T-helper 17 cell (primary cell): ENCODE data around the gene VPS35. TPM values are rescaled to one million over a fixed set of nuclear protein-coding genes. Genes with fewer than 3 reads are reported as not detected.

Experiments used
- ATAC-seq: fragments of 150-1000 bp; cut with Tn5 transposase; 2 replicates; pipeline ENCODE4 v1.10.0; 2021; ENCODE audit warnings: mild to moderate bottlenecking, moderate library complexity
- DNase-seq, 3 donors: peaks; one replicate each; pipeline versions ENCODE4 v3.0.0 to v3.0.0-alpha.2; 2020 to 2021
- H3K9me3 ChIP-seq: one replicate; pipeline ENCODE4 v1.7.0; 2013; ENCODE audit warnings: low read length, mild to moderate bottlenecking; ENCODE audit not compliant: control insufficient read depth, poor library complexity, severe bottlenecking
- H3K27ac Mint-ChIP-seq: one replicate; pipeline ENCODE4 v1.8.0; 2022; ENCODE audit warnings: mild to moderate bottlenecking, moderate library complexity, mixed read lengths
- H3K27me3 Mint-ChIP-seq: one replicate; pipeline ENCODE4 v1.8.0; 2022; ENCODE audit warnings: mixed read lengths
- H3K36me3 Mint-ChIP-seq: one replicate; pipeline ENCODE4 v1.8.0; 2022; ENCODE audit warnings: low read depth, mixed read lengths
- H3K4me1 Mint-ChIP-seq: one replicate; pipeline ENCODE4 v1.8.0; 2022; ENCODE audit warnings: mild to moderate bottlenecking, mixed read lengths
- H3K4me3 Mint-ChIP-seq: one replicate; pipeline ENCODE4 v1.8.0; 2022; ENCODE audit warnings: mild to moderate bottlenecking, moderate library complexity, mixed read lengths
- total RNA-seq, 4 donors: library from RNA in 2 of 4; stranded (reverse) in 2 of 4; gene quantifications; one replicate each; pipeline ENCODE4 v1.2.3 and lab custom pipeline; 2022 to 2026

Gene VPS35
- total RNA-seq (10 to 100 TPM; 37.6 to 43.7 TPM), total RNA-seq (lab: John Stamatoyannopoulos, UW) (78.0 to 194 reads per million in 2 donors)

DNA sequence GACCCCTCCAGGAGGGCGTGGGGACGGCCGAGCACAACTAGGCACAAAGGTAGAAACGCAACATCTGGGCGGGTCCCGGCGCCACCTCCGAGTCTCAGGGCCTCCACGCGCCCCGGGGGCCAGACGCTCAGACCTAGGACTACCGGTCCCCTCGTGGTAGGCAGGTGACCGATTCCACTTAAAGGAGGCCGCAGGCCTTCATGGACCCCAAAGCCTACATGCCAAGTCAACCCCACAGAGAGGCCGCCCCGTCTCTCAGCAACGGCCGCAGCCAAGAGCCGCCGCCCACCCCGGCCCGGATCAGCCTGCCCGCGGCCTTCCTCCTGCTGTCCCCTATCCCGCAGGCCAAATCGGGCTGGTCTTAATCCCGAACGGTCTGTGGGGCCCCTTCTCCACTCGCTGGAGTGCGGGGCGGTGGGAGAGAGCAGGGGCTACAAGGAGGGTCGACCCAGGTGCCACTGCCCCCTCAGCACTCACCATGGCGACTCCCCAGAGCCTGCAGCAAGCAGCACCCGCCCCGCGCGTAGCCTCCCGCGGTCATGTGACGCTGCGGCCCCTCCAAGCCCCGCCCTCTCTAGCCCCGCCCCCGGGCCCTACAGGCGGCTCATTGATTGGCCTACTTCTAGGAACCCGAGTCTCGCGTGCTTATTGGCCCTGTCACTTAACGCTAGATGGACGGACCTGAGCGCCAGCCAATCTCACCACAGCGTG is at the start of gene VPS35:
TSS of gene VPS35 (minus strand) at position 525 of the 711 bp plus-strand sequence. CDS start at position 480, 45 bp downstream.
- H3K36me3 Mint-ChIP-seq: no peaks in the 10 kb centered on the region
- no peaks in the 10 kb centered on the region for H3K9me3 ChIP-seq
- peak; percentile 91 for ATAC-seq
- H3K4me3 Mint-ChIP-seq: no peak within 1 kb of the TSS
- DNase-seq: peak; percentile 99 to 100 (median 99)
- H3K27me3 Mint-ChIP-seq: no peaks in the 10 kb centered on the region
- H3K4me1 Mint-ChIP-seq: peaks cover 24% of the 10 kb centered on the region
- no peak within 1 kb of the TSS for H3K27ac Mint-ChIP-seq

DNA sequence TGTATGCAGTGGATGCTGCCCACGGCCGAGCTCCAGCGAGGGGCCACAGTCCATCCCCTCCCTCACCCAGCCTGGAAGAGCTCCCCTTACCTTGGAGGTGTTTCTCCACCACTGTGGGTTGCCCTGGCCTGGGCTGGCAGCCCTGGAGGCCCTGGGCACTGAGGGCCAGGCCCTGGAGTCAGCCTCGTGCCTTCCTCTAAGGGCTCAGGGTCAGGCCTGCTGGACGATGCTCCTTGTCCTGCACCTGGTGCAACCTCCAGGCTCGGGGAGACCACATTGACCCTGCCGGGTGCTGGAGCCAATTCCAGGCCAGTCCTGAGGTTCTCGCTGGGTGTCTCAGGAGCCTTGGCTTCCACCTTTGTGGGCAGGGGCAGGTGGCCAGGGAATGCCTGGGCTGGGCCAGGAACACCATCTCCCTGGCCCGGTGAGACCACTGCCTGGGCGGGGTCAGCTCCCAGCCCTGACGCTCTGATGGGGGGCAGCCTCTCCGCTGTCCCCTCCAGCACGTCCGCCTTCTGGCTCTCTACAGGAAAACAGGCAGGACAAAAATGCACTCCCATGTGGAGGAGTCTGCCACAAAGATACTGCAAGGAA is 48.7 kb upstream of the VPS35 start:
- DNase-seq (no peak), ATAC-seq (no peak)
- Mint-ChIP-seq H3K27ac (no peak overlapping the region), H3K4me1 (no peaks in the 10 kb centered on the region), H3K36me3 (no peaks in the 10 kb centered on the region), H3K4me3 (no peak overlapping the region), H3K27me3 (no peaks in the 10 kb centered on the region)
- H3K9me3 ChIP-seq: no peaks in the 10 kb centered on the region

DNA sequence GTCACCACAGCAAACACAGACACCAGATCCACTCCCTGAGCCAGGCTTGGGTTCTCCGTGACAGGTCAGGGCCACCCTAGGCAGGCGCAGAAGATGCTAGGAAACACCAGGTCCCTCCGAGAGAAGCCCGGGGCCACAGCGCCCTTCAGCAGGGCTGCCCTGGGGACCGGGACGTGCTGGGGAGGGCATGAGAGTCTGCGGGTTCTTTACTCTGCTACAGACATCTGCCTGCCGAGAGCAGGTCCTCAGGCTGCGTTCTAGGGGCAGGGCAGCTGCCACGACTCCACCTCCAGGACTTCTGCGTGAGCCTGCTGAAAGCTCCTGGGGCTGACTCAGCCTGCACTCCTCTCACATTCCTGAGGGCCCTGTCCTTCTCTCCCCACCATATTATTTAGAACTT is 47.7 kb upstream of the VPS35 start:
- Mint-ChIP-seq H3K36me3 (no peaks in the 10 kb centered on the region), H3K27me3 (no peaks in the 10 kb centered on the region), H3K27ac (no peak overlapping the region), H3K4me3 (no peak overlapping the region), H3K4me1 (no peaks in the 10 kb centered on the region)
- DNase-seq (no peak), ATAC-seq (no peak)
- no peaks in the 10 kb centered on the region for H3K9me3 ChIP-seq

DNA sequence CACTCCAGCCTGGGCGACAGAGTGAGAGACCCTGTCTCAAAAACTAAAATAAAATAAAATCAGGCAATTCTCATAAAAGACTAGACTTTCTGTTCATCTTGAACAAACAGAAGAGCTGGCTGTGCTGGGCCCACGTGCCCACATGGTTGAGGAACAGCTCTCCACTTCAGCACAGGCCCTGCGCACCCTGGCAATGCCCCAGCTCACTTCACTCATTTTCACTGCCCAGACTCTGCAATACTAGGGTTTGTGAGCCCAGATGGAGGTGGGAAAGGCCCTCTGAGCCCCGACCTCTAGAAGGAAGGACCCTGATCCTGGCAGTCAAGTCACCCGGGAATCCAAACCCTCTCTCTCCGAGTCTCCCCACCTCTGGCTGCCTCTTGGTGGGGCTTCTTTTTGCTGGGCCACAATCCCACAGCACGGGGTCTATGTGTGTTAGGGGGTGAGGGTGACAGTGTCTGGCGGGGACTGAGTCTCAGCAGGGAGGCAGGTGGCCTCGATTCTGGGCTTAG is 44.4 kb upstream of the VPS35 start:
- Mint-ChIP-seq H3K36me3 (no peaks in the 10 kb centered on the region), H3K4me1 (no peaks in the 10 kb centered on the region), H3K27me3 (no peaks in the 10 kb centered on the region), H3K27ac (no peak overlapping the region), H3K4me3 (no peak overlapping the region)
- H3K9me3 ChIP-seq: no peaks in the 10 kb centered on the region
- ATAC-seq (no peak), DNase-seq (no peak)

DNA sequence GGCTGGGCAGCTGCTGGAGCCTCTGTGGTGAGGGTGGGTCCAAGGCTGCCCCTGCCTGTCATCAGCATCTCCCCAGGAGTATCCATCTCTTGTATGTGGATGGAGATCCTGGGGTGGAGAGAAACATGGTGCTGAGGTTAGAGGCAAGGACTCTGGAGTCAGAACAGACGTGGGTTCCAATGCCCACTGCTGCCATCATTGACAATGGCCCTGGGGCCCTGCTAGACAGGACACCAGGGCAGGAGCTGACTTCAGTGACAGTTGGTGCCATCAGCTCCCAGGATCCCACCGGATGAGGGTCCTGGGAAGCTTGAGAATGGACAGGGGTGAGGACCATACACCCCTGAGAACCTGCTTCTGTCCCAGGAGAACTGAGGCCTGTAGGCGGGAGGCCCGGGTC is 43.6 kb upstream of the VPS35 start:
- no peak overlapping the region for H3K4me3 Mint-ChIP-seq
- H3K4me1 Mint-ChIP-seq: no peaks in the 10 kb centered on the region
- no peaks in the 10 kb centered on the region for H3K36me3 Mint-ChIP-seq
- H3K27me3 Mint-ChIP-seq: no peaks in the 10 kb centered on the region
- no peaks in the 10 kb centered on the region for H3K9me3 ChIP-seq
- ATAC-seq (no peak), DNase-seq (no peak)
- H3K27ac Mint-ChIP-seq: no peak overlapping the region

DNA sequence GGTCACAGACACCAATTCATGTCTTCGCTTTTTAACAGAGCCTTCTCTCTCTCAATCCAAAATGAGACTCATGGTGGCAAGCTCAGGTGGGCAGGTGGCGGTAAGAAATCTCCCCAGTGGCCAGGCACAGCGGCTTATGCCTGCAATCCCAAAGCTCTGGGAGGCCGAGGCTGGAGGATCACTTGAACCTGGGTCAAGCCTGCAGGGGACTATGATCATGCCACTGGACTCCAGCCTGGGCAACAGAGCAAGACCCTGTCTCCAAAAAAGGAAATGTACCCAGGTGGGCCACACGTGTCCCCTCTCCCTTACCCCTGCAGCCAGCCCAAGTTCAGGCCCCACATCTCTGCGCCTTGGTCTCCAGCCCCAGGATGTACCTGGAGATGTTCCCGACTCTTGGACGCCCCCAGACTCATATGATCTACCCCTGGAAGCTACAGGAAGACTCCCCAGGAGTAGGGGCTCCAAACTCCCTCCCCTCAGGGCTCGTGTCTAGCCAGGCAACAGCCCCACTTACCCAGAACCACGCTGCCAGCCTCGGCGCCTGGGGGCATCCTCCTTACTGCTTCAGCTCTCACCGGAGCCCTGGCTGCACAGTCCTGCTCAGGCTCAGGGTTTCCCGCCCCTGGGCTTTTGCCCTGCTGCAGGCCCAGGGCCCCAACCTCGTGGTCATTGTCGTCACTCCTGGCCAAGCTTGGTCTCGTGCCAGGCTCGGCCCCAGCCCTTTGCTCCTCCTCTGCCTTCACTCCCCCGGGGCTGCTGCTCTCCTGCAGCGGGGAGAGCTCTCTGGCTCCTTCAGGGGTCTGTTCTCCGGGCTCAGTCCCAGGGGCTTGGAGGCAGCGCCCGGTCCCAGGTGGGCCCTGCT is 42.9 kb upstream of the VPS35 start:
- ATAC-seq (no peak), DNase-seq (no peak)
- Mint-ChIP-seq H3K27ac (no peak overlapping the region), H3K36me3 (no peaks in the 10 kb centered on the region), H3K4me3 (no peak overlapping the region), H3K27me3 (no peaks in the 10 kb centered on the region), H3K4me1 (no peaks in the 10 kb centered on the region)
- H3K9me3 ChIP-seq: no peaks in the 10 kb centered on the region

DNA sequence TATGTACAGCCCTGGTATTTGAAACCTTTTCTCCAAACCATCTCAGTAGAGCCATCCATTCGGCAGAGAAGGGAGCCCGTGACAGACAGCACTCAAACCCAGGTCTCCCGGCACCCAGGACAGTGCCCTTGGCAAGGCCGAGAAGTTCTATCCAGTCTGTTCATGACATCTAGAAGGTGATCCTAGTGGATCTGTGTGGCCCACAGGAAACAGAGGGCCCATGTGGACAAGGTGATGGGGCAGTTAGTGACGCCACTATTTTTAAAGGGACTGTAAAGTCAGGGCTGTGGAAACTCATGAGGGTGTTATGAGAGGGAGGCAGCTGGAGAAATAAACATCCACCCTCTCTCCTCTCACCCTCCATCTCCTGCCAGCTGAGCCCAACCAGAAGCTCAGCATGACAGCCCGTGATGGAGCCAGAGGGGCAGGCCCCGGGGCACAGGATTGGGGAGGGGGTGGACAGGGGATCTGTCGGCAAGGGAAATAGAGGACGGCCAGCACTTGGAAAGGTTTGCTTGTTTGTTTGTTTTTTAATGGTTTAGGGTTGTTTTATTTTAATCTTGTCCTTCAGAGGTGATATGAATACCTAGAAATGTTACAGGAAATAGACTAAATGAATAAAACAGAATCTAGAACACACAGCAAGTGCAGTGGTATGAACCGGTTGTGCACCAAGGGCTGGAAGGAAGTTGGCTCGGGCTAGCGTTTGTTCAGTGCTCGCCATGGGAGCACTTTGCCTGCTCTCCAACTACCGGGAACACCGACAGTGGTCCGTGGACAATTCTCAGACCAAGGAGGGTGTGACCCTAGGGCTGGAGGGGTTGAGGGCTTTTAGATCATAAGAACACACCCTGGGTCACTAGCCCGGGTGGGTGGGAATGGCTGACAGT is 42.1 kb upstream of the VPS35 start:
- no peaks in the 10 kb centered on the region for H3K4me1 Mint-ChIP-seq
- no peak overlapping the region for H3K4me3 Mint-ChIP-seq
- no peaks in the 10 kb centered on the region for H3K9me3 ChIP-seq
- DNase-seq: no peak
- no peak for ATAC-seq
- no peaks in the 10 kb centered on the region for H3K27me3 Mint-ChIP-seq
- H3K27ac Mint-ChIP-seq: no peak overlapping the region
- no peaks in the 10 kb centered on the region for H3K36me3 Mint-ChIP-seq

DNA sequence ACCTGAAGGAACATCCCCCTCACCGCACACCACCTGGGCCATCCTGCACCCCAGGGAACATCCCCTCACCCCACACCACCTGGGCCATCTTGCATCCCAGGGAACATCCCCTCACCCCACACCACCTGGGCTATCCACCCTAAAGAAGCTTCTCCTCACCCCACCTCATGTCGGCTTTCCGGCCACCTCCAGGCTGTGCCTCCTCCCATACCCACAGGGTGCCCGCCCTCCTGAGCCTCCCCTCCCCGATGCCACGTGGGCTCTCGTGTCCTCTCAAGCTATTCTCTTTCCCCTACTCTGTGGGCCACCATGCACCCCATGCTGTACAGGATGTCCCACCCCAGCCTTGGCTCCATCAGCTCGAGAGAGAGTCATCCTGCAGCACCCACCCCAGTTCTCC is 41.1 kb upstream of the VPS35 start:
- H3K27ac Mint-ChIP-seq: no peak overlapping the region
- no peaks in the 10 kb centered on the region for H3K4me1 Mint-ChIP-seq
- H3K4me3 Mint-ChIP-seq: no peak overlapping the region
- no peaks in the 10 kb centered on the region for H3K27me3 Mint-ChIP-seq
- H3K36me3 Mint-ChIP-seq: no peaks in the 10 kb centered on the region
- H3K9me3 ChIP-seq: no peaks in the 10 kb centered on the region
- no peak for DNase-seq
- no peak for ATAC-seq

DNA sequence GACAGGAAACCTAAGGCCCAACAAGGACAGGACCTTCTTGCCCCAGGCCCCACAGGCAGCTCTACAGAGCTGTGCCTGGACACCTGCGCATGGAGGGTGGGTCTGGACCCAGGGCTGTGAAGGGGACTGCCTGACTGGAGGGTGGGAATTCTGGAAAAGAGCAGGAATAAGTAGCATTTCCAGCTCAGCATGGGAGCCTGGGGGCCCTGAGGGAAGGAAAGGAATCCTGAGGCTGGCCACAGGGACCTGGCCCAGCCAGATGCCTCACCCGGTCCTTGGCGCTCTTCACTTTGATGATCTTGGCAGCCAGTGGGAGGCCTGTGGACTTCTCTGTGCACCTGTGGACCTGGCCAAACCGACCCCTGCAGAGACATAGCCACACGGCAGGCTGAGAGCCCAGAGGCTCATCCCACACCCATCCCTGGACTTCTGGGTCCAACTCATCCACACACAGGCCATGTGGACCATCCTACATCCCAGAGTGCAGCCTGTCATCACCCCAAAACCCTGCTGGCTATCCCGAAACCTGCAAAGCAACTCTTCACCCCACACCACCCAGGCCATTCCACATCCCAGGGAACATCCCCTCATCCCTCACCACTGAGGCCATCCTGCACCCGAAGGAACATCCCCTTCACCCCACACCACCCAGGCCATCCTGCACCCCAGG is 40.5 kb upstream of the VPS35 start:
- DNase-seq (no peak), ATAC-seq (no peak)
- no peaks in the 10 kb centered on the region for H3K36me3 Mint-ChIP-seq
- no peak overlapping the region for H3K4me3 Mint-ChIP-seq
- no peaks in the 10 kb centered on the region for H3K27me3 Mint-ChIP-seq
- no peaks in the 10 kb centered on the region for H3K9me3 ChIP-seq
- H3K27ac Mint-ChIP-seq: no peak overlapping the region
- H3K4me1 Mint-ChIP-seq: no peaks in the 10 kb centered on the region

DNA sequence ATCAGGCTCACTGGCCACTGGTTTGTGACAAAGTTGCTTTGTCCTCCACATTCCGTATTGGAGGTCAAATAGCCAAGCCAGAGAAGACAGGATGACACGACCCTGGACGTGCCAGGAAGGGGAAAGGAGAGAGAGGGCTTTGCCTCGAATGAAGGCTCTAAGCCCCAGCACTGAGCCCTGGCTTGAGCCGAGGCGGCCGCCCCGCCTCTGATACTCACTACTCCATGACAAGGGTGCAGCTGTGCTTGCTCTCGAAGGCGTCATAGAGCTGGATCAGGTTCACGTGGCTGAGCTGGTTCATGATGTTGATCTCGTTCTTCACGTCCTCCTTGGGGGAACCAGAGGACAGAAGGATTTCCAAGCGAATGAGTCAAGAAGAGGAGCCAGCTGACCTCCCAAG is 39.8 kb upstream of the VPS35 start:
- no peak for ATAC-seq
- H3K27me3 Mint-ChIP-seq: no peaks in the 10 kb centered on the region
- H3K4me3 Mint-ChIP-seq: no peak overlapping the region
- H3K36me3 Mint-ChIP-seq: no peaks in the 10 kb centered on the region
- no peak for DNase-seq
- H3K27ac Mint-ChIP-seq: no peak overlapping the region
- no peaks in the 10 kb centered on the region for H3K9me3 ChIP-seq
- no peaks in the 10 kb centered on the region for H3K4me1 Mint-ChIP-seq

DNA sequence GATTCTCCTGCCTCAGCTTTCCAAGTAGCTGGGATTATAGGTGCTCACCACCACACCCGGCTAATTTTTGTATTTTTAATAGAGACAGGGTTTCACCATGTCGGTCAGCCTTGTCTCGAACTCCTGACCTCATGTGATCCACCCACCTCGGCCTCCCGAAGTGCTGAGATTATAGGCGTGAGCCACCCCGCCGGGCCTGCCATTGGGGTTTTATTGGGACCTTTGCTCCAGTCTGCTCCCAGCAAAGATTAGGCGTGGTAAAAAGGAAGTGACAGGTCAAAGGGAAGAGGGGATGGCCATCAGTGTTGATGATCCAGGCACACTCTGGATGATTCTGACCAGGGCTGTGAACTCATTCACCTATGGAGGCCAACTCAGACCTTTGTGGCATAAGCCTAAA is 38.7 kb upstream of the VPS35 start:
- Mint-ChIP-seq H3K27ac (no peak overlapping the region), H3K4me1 (no peaks in the 10 kb centered on the region), H3K4me3 (no peak overlapping the region), H3K36me3 (no peaks in the 10 kb centered on the region), H3K27me3 (no peaks in the 10 kb centered on the region)
- no peaks in the 10 kb centered on the region for H3K9me3 ChIP-seq
- DNase-seq: no peak
- ATAC-seq: no peak

DNA sequence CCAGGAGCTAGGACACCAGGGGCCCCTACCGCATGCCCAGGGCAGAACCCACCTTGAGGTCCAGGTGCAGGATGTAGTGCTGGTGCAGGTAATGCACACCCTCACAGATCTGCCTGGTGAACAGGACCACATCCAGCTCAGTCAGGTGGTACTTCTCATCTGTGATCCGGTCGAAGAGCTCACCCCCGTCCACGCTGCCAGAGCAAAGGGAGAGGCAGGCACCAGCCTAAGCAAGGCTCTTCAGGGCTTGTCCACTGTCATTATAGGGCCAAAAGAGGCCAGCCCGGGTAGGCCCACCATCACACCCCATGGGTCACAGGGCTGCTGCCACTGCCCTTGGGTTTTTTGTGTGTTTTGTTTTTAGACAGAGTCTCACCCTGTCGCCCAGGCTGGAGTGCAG is 38.2 kb upstream of the VPS35 start:
- Mint-ChIP-seq H3K4me3 (no peak overlapping the region), H3K4me1 (no peaks in the 10 kb centered on the region), H3K27ac (no peak overlapping the region), H3K36me3 (no peaks in the 10 kb centered on the region), H3K27me3 (no peaks in the 10 kb centered on the region)
- no peaks in the 10 kb centered on the region for H3K9me3 ChIP-seq
- ATAC-seq: no peak
- DNase-seq: no peak
